ENCODE measurements around the gene GATC.
"Not testable (repeated sequence)": the region's sequence is repeated elsewhere in the genome, so short reads cannot be mapped to it uniquely, and the experiment has no call there.

Gene GATC

DNA sequence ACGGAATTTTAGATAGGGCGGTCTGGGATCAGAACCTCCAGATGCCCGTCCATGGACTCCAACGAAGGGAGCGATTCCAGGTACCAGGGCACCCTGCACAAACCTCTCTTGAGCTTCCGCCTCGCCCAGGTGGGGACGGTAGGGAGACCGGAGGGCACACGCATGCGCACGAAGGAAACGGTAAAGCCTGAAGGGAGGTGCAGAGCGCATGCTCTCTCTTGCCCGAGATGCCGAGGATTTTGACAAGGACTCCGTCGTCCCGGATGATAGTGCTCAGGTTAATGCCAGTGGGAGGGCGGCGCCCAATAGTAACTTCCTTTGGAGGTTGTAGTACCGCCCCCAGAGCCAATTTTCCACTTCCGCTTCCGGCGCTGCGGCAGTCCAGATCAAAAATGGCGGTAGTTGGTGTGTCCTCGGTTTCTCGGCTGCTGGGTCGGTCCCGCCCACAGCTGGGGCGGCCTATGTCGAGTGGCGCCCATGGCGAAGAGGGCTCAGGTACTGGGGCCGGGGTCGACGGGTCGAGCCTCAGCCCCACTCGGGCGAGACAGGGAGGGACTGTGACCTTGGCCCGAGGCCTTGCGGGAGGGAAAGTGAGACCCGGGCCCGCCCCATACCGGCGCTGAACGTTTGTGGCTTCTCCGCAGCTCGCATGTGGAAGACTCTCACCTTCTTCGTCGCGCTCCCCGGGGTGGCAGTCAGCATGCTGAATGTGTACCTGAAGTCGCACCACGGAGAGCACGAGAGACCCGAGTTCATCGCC is 8.3 kb upstream of the GATC start, which contains the start of gene COX6A1:
COX6A1 (plus strand) TSS at position 379 of the 760 bp plus-strand sequence; CDS start at position 393, 14 bp downstream.
- DNase-seq, result peak; percentile 96

DNA sequence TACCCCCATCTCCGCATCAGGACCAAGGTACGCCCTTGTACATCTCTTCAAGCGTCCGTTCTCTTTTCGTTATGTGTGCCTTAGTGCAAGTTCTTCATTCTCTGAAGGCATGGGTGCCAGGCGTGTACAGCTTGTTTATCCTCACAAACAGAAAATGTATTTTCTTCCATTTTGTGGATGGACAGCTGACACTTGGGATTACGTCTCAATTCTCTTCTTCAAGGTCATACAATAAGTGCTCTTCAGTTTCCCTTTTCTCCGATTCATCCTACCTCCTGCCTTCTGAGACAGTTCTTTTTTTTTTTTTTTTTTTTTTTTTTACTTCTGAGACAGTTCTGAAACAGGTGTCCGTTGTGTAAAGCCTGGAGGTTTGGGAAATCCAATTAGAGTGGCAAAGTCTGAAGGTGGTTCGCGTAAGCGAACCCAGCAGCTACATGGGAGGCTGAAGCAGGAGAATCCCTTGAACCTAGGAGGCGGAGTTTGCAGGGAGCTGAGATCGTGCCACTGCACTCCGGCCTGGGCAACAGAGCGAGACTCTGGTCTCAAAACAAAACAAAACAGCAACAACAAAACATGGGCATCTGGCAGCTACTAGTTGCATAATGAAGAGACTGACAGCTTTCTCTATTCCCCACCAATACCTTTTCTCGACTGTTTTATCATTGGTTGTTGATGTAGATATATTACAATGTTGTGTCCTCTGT is 7.6 kb upstream of the GATC start:
- no peak for DNase-seq

GRCh38 chr12:120439646-120440247 is 6.5 kb upstream of the GATC start:
- DNase-seq, result peak; percentile 54

DNA sequence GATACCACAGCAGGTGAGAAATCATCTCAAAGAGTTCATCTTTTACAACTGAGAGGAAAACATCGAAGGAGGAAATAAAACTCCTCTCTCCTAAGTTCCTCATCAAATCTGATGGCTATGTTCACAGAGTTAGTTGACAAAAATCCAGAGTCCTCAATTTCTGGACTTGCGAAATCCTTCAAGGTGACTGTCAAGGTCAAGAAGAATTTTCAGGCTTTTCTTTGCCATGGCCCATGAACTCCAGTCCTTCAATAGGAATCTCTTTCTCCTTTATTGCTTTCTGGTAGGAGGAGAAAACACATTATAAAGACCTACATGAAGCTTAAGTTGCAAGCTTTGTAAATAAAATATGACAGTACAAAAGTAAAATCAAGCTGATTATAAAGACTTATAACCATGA is 1.6 kb upstream of the GATC start:
- no peak for DNase-seq

GRCh38 chr12:120446844-120447178 is 567 bp downstream of the GATC start:
- DNase-seq, result not testable (repeated sequence)

DNA sequence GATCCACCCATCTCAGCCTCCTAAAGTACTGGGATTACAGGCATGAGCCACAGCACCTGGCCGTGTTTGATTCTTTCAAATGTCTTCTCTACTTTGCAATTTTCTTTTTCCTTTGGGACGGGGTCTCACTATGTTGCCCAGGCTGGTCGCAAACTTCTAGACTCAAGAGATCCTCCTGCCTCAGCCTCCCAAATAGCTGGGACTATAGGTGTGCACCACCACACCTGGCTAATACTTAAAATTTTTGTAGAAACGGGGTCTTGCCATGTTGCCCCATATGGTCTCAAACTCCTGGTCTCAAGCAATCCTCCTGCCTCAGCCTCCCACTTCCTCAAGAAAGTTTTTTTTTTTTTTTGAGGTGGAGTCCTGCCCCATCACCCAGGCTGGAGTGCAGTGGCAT is 1.7 kb downstream of the GATC start:
- no peak for DNase-seq

GRCh38 chr12:120452524-120452923 is 6.3 kb downstream of the GATC start:
- not testable (repeated sequence) for DNase-seq

- DNase-seq, result no peak
These were observed 7.0 kb downstream of the GATC start for GRCh38 chr12:120453060-120453750.

GRCh38 chr12:120453977-120454376 is 7.7 kb downstream of the GATC start:
- no peak for DNase-seq

DNA sequence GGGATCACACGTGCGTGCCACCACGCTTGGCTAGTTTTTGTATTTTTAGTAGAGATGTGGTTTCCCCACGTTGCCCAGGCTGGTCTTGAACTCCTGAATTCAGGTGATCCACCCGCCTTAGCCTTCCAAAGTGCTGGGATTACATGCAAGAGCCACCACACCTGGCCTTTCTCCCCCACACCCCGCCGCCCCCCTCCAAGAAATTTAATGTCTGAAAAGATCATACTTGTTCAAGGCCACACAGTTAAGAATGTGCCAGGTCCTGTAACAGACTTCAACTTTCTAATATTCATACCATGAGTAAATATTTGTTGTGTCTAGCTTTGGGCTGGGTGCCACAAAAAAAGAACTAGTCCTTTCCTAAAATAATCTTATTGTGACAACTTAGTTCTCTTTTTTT is 9.1 kb downstream of the GATC start:
- DNase-seq, result no peak

DNA sequence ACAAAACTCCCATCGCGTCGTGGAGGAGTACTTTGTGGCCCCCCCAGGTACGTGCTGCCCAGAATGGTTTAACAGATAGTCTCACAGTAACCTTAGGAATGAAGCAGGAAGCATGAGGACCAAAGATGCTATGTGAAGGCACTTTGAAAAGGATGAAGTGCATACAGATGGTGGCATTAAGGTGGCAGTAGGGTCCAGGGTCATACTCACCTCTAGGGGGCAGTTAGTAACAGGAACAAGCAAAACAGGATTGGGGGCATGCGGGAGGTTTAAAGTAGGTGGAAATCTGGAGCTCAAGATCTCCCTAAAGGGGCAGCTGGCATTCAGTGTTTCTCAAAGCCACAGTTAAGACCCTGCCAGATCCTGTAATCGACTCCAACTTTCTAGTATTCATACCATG is 10.9 kb downstream of the GATC start:
- no peak for DNase-seq

DNA sequence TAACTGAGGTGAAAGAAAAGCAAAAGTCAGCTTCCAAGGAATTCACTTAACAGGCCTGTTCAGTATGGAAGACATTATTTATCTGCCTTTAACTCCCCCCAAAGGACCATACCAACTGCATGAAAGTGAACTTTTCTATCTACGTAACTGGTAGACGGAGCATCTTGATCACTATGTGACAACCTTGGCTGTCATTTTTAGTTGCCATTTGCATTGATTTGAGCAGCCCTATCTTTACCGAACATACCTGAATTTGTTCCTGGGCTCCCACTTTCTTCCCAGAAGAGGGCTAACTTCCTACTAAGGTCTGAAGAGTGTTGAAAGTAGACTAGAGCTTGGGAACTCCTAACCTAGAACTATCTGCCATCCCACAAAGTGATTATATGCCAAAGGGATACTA is 13.9 kb downstream of the GATC start:
- no peak for DNase-seq

DNA sequence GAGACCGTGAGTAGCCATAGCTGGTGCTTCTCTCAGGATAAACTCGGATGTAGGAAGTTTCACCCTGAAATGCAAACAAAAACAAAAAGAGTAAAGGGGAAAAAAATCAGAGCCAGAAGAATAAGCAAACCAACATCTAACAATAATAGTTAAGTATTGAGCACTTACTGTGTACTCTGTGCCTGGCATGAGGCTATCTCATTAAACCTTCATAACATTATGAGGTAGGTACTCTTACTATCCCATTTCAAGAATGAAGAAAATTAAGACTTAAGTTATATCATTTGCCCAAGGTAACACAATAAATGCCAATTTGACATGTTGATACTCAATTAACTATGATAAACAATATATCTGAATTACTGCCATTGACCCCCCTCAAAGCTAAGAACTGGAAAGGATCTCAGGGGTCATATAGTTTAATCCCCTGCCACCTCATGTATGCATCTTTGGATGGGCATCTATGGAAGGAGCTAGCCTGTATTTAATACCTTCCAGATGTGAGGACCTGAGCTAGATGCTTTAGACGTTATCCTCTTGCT is 15.9 kb downstream of the GATC start:
- no peak for DNase-seq

- no peak for DNase-seq
These were observed 17.5 kb downstream of the GATC start for GRCh38 chr12:120463712-120464111.

GRCh38 chr12:120465756-120466155 is 19.5 kb downstream of the GATC start:
- DNase-seq, result no peak

- DNase-seq, result peak; percentile 31
These were observed 20.5 kb downstream of the GATC start for GRCh38 chr12:120466560-120467315.

GRCh38 chr12:120467439-120467838 is 21.2 kb downstream of the GATC start:
- no peak for DNase-seq

DNA sequence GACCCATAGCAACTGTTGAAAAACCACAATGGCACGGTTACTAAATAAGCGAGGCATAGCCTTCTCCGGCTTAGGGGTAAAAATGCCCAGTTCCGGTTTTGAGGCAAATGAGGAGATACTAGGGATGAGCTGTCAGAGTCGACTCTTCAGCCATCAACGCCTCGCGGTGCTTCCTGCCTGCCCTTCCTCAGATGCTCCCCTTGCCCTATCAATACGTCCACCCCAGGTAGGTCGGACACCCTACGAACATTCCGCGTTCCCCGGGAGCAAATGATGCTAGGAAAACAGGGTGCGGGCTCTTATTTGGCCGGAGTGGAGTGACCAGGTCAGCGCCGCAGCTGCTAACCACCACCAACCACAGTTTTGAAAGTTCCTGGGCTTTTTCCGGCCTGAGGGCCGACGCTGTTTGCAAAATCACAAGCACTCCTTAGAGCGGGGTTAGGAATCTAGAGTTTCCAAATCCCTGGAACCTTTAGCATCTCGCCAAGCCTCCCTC is 22.1 kb downstream of the GATC start:
- no peak for DNase-seq

GRCh38 chr12:120468821-120469449 is 22.7 kb downstream of the GATC start:
- no peak for DNase-seq

GRCh38 chr12:120469450-120470149 is 23.4 kb downstream of the GATC start, which contains the start of gene SRSF9:
SRSF9 (minus strand) TSS chr12:120469748; CDS start chr12:120469609, 139 bp downstream.
- peak; percentile 96 for DNase-seq

Data from activated CD4-positive, alpha-beta T cell treated with anti-CD3 and anti-CD28 coated beads for 1 hour (primary cell).